Measurements from ENCODE around the gene MXRA5.

MXRA5 gene

GRCh38 chrX:3262901-3263300 lies 83.6 kb downstream of the MXRA5 start:
- peak; percentile 75 for ATAC-seq
- no peak for TF ChIP-seq POU6F1 (CRISPR knock-in tag; IDR thresholded peaks at IDR 0.05; ENCODE audit: borderline replicate concordance, low read depth)
- no peak for TF ChIP-seq ZC3H10 (CRISPR knock-in tag; IDR thresholded peaks at IDR 0.05)
- no peak for TF ChIP-seq TCF4 (CRISPR knock-in tag; IDR thresholded peaks at IDR 0.05; ENCODE audit: borderline replicate concordance)
- no peak for TF ChIP-seq ZFP3 (CRISPR knock-in tag; IDR thresholded peaks at IDR 0.05)
- TF ChIP-seq CSRNP3 (CRISPR knock-in tag; IDR thresholded peaks at IDR 0.05): no peak
- TF ChIP-seq CSDC2 (CRISPR knock-in tag; IDR thresholded peaks at IDR 0.05): no peak
- TF ChIP-seq PATZ1 (CRISPR knock-in tag; IDR thresholded peaks at IDR 0.05; ENCODE audit: borderline replicate concordance): no peak
- no peak for TF ChIP-seq ZNF8 (CRISPR knock-in tag; IDR thresholded peaks at IDR 0.05)
- TF ChIP-seq SNAI2 (CRISPR knock-in tag; IDR thresholded peaks at IDR 0.05): no peak
- TF ChIP-seq RARB (CRISPR knock-in tag; IDR thresholded peaks at IDR 0.05): no peak
